ENCODE measurements around the gene TMEM139.

DNA sequence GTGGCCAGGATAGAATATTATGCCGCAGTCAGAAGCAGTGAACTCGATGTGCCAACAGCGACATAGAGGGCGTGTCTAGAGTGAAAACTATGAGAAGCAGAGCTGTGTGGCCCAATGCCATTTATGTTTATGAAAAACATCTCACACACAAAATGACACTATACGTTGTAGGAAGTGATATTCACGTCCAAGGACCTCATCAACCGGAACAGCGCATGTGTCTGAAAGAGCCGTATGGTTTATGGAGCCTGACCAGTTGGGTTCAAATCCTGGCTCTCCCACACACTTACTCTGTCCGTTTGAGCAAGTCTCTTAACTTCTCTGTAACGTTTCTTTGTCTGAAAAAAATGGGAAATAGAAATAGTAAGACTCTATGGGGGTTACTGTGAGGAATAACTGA is 42.5 kb upstream of the TMEM139 start:
- TF ChIP-seq, protein P1, sequence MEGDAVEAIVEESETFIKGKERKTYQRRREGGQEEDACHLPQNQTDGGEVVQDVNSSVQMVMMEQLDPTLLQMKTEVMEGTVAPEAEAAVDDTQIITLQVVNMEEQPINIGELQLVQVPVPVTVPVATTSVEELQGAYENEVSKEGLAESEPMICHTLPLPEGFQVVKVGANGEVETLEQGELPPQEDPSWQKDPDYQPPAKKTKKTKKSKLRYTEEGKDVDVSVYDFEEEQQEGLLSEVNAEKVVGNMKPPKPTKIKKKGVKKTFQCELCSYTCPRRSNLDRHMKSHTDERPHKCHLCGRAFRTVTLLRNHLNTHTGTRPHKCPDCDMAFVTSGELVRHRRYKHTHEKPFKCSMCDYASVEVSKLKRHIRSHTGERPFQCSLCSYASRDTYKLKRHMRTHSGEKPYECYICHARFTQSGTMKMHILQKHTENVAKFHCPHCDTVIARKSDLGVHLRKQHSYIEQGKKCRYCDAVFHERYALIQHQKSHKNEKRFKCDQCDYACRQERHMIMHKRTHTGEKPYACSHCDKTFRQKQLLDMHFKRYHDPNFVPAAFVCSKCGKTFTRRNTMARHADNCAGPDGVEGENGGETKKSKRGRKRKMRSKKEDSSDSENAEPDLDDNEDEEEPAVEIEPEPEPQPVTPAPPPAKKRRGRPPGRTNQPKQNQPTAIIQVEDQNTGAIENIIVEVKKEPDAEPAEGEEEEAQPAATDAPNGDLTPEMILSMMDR (IDR thresholded peaks at IDR 0.05), result no peak
- no peak for TF ChIP-seq POLR2A (IDR thresholded peaks at IDR 0.05)

Measured in testis (tissue), 2 donors.